RPMI7951 (cell line): ENCODE results near the gene NMBR. TPM values are rescaled to one million over a fixed set of nuclear protein-coding genes. Genes with fewer than 3 reads are reported as not detected.
"Not testable (repeated sequence)": the region's sequence is repeated elsewhere in the genome, so short reads cannot be mapped to it uniquely, and the experiment has no call there.

Experiments
- DNase-seq: peaks from one replicate; pipeline ENCODE4 v3.0.0-alpha.2; 2012; ENCODE audit warnings: low read depth
- total RNA-seq: library from RNA; depleted of rRNA; stranded (reverse); fragments of >200 nt; shearing (Covaris generic); gene quantifications from 2 replicates; pipeline ENCODE4 v1.2.3, GENCODE V29; 2014; rRNA removed

The NMBR gene
- total RNA-seq, 1 experiment from 2014 or later: not detected

DNA sequence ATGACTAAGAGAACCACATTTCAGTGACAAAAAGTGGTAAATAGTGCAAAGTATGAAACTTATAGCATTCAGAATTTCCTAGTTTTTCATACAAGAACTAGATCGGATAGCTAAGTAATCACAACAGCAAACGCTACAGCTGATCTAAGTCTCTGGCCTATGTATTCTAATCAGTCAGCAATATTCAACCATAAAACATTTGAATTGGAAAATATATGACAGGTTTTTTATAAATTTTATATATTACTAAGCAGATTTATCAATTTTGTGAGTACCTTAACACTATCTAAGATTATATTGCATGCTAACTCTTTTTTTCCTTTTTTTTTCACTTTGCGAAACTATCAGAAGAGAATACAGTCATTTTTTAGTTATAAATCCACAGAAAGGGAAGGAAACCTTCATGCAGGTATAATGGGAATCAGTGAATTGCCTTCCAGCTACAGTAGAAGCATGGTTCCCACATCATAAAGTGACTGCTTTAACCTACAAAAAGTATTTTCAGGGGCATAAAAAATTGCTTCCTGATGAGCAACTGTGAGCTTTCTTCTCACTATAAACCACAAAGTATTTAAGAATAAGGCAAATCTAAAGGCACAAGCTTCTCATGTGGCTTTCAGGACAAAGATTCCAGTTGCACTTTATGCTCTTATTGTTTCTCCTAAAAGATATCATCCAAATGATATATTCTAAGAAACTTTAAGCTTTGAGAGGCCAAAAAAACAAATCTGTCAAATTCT lies 88.2 kb downstream of the NMBR start:
- DNase-seq: peak; percentile 51

DNA sequence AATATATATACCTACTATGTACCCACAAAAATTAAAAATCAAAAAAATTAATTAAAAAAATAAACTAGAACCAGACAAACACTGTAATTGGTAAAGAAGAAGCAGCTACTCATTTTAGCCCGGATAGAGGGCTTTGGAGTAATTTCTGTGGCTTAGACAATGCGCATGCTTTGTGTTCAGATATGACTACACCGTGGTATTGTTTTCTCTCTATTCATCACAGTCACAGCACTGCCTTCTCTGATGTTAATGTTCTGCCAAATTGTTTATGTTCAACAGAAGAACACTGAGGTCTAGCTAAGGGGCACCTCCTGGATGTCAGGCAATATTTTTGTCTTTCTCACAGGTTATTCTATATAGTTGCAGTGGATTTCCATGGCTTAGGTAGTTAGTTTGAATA lies 91.7 kb downstream of the NMBR start:
- no peak for DNase-seq

DNA sequence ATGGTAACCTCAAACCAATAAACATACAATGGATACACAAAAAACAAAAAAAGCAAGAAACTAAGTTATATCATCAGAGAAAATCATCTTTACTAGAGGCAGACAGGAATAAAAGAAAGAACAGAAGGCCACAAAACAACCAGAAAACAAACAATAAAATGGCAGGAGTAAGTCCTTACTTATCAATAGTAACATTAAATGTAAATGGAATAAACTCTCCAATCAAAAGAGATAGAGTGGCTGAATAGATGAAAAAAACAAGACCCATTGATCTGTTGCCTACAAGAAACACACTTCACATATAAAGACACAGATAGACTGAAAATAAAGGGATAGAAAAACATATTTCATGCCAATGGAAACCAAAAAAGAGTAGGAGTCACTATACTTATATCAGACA lies 95.5 kb downstream of the NMBR start:
- no peak for DNase-seq

DNA sequence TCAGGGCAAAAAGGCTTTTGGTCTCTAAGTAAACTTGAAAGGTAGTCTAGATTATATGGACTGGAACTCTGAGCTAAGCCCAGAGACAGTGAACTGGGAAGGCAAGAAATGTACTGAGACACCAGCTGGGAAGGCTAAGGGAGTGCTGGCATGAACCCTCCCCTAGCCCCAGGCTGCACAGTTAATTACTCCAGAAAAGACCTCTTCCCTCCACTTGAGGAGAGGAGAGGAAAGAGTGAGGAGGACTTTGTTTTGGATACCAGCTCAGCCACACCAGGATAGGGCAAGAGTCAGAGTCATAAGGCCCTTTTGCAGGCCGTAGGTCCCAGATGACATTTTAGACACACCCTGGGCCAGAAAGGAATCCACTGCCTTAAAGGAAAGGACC lies 98.3 kb downstream of the NMBR start:
- DNase-seq: peak; percentile 35

DNA sequence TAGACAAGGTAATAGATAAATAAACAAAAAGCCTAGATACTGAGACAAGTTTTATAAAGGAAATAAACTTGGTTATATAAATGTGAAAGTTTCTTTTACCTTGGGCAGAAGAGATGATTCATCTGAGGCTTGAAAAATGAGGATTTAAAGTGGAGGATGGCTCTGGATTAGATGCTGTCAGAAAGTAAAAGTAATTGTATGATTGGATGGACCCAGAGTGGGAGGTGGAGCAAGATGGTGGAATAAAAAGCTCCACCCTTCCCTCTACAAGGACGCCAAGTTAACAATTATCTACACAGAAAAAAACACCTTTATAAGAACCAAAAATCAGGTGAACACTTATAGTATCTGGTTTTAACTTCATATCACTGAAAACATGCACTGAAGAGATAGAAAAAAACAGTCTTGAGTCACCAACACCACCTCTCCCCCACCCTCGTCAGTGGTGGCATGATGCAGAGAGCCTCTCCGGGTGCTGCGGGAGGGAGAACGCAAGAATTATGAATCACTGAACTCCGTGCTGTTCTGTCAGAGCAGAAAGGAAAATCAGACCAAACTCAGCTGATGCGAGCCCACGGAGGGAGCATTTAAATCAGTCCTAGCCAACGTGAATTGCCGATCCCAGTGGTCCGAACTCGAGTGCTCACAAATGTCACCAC lies 98.9 kb downstream of the NMBR start:
- DNase-seq: peak; percentile 56

DNA sequence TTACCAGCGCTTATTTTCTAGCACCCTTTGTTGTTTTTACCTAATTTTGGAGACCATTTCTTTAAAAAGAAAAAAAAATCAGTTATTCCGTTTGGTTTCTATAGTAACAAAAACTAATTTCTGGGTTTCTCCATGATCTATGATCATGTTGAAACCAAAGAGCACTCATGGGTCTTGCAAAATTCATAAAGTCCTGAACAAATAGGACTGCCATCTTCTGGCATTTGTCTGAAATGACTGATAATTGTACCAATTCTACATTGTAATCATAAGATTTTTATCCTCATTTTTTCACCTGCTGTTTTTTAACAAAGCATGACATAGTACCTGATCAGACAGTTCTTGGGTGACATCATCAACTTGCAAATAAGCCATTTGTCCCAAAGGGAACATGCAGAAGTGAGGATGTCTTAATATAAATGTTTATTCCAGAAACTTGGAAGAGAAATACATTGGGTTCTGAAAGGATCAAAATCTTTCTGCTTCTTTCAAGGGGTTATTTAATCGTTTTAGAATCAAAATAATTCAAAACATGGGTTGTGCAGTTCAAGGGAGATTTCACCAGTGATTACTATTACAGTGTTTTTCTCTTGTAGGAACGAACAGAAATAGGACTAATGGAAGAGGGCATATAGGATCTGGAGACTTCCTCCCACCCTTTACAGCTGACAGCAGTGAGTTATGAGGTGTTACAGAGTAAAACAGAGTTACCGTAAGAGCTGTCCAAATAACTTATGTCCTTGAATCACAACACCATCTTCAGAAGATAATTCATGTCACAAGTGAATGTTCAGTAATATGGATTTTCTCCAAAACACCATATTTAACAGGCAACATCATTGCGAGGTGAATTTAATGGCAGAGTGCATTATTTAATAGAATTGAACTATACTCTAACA lies 101.3 kb downstream of the NMBR start:
- peak; percentile 46 for DNase-seq

DNA sequence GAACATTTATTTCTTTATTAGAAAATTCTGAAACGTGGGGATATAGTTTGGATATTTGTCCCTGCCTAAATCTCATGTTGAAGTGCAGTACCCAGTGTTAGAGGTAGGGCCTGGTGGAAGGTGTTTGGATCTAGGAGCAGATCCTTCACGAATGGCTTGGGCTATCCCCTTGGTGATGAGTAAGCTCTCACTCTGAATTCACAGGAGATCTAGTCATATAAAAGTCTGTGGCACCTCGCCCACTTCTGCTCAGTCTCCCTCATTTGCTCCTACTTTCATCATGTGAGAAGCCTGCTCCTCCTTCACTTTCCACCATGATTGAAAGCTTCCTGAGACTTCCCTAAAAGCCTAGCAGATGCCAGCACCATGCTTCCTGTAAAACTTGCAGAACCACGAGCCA lies 111.0 kb downstream of the NMBR start:
- no peak for DNase-seq

DNA sequence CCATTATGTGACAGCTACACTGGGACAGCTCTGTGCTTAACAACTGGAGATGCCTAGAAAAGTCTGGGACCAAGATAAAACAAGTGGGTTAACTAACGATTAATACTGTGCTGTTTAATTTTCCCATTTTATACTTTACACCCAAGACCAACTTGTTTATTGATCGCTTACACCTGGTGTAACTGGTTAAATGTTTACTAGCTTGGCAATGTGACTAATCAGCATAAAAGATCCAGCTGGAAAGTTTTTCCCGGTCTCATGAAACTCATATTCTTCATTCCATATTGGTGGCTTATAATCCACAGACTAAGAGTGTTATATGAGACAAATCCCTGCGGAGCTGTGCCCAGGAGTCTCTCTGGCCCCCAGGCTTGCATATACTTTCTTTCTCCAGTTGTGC lies 115.9 kb downstream of the NMBR start:
- DNase-seq: no peak

DNA sequence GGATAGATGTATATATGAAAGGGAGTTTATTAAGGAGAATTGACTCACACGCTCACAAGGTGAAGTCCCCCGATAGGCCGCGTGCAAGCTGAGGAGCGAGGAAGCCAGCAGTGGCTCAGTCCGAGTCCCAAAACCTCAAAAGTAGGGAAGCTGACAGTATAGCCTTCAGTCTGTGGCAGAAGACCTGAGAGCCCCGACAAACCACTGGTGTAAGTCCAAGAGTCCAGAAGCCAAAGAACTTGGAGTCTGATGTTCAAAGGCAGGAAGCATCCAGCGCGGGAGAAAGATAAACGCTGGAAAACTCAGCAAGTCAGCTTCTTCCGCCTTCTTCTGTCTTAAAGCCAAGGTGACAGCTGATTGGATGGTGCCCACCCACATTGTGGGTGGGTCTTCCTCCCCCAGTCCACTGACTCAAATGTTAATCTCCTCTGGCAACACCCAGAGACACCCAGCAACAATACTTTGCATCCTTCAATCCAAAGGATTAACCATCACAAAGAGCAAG lies 116.8 kb downstream of the NMBR start:
- no peak for DNase-seq

DNA sequence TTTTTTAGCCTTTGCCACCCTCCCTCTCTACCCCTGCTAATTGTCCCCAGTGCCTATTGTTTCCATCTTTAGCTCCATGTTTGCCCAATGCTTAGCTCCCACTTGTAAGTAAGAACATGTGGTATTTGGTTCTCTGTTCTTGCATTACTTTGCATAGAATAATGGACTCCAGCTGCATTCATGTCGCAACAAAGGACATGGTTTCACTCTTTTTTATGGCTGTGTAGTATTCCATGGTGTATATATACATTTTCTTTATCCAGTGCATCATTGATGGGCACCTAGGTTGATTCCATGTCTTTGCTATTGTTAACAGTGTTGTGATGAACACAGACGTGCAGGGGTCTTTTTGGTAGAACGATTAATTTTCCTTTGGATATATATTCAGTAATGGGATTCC lies 118.4 kb downstream of the NMBR start:
- DNase-seq: no peak

DNA sequence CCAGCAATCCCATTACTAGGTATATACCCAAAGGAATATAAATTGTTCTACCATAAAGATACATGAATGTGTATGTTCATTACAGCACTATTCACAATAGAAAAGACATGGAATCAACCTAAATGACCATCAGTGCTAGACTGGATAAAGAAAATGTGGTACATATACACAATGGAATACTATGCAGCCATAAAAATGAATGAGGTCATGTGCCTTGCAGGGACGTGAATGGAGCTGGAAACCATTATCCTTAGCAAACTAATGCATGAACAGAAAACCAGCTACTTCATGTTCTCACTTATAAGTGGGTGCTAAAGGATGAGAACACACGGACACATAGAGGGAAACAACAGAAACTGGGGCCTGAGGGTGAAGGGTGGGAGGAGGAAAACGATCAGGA lies 119.1 kb downstream of the NMBR start:
- DNase-seq: not testable (repeated sequence)

DNA sequence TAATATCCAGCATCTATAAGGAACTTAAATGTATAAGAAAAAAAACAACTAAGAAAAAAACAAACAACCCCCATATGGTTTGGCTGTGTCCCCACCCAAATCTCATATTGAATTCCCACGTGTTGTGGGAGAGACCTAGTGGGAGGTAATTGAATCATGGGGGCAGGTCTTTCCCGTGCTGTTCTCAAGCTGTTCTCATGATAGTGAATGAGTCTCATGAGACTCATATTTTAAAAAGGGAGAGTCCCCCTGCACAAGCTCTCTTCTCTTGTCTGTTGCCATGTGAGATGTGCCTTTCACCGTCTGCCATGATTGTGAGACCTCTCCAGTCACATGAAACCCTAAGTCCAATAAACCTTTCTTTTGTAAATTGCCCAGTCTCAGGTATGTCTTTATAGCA lies 119.8 kb downstream of the NMBR start:
- DNase-seq: no peak

DNA sequence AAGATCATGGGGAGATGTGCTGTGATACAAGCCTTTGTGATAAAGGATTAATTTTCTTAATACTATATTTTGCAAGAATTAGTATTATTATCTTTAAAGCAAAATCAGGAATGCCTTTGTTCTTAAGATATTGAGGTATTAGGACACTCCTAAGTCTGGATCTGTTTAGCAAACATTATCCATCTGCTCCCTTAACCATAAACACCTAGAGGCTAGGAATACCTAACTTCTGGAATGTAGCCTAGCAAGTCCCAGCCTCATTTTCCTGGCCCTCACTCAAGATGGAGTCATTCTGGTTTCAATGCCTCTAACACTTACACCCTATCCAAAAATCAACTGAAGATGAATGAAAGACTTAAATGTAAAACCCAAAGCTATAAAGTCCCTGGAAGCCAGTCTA lies 120.5 kb downstream of the NMBR start:
- no peak for DNase-seq

Other genes starting within 250 kb of the NMBR start
- gene GJE1, start 14.2 kb downstream of the NMBR start, total RNA-seq: not detected in 2 replicates
- gene VTA1, start 141 bp upstream of the NMBR start, total RNA-seq: 108 and 128 TPM in 2 replicates
- gene ADGRG6, start 154.9 kb upstream of the NMBR start, total RNA-seq: 1.4 and 3.2 TPM in 2 replicates